GM12892 (cell line): ENCODE measurements around the gene APBB2.

Source experiments
- POLR2A ChIP-seq: IDR thresholded peaks from 2 replicates; pipeline ENCODE4 v1.6.1; 2011; ENCODE audit warnings: low read depth, low read length, control low read depth
- POLR2AphosphoS5 ChIP-seq: IDR thresholded peaks from 2 replicates; pipeline ENCODE4 v1.6.1; 2011; ENCODE audit warnings: low read depth, low read length, control low read depth
- TAF1 ChIP-seq: IDR thresholded peaks from 2 replicates; pipeline ENCODE4 v1.6.1; 2011; ENCODE audit warnings: low read depth, mild to moderate bottlenecking, control low read depth, low read length, borderline replicate concordance

GRCh38 chr4:41025824-41026223 is 188.5 kb downstream of the APBB2 start:
- TF ChIP-seq TAF1, result no peak
- no peak for TF ChIP-seq POLR2AphosphoS5
- no peak for TF ChIP-seq POLR2A
